ENCODE results near the gene TTLL8. TPM values are rescaled to one million over a fixed set of nuclear protein-coding genes. Genes with fewer than 3 reads are reported as not detected.

The TTLL8 gene
- total and polyA plus RNA-seq, 2 of the 8 experiments (the other 6 are each of a cell fraction or from before 2014, with no cell fraction given), result not detected

DNA sequence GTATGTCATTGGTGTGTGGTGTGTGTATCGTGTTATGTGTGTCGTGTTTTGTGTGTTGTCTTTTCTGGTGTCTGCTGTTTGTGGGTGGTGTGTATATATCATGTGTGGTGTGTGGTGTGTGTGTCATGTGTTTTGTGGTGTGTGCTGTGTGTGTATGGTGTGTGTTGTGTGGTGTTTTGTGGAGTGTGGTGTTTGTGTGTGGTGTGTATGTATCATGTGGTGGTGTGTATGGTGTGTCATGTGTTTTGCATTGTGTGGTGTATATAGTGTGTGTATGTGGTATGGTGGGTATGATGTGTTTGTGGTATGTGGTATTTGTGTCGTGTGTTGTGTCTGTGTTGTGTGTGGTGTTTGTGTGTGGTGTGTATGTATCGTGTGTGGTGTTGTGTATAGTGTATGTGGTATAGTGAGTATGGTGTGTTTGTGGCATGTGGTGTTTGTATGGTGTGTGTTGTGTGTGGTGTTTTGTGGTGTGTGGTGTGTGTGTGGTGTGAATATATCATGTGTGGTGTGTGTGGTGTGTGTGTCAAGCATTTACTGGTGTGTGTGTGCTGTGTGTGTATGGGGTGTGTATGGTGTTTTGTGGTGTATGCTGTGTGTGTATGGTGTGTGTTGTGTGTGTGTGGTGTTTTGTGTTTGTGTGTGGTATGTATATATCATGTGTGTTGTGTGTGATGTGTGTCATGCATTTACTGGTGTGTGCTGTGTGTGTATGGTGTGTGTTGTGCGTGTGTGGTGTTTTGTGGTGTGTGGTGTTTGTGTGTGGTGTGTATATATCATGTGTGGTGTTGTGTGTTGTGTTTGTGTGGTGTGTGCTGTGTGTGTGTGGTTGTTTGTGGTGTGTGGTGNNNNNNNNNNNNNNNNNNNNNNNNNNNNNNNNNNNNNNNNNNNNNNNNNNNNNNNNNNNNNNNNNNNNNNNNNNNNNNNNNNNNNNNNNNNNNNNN, 84.8 kb downstream of the TTLL8 start:
- no peak overlapping the region for H3K4me2 ChIP-seq (ENCODE audit: insufficient read depth in 1 of 2, low read depth in 2 of 2, low read length in 2 of 2)
- H4K8ac ChIP-seq (ENCODE audit: extremely low read depth, insufficient read depth, low read length), result 0 out of 2 replicates have a peak overlapping the region, but pooled peaks have one; percentile 28
- H4K91ac ChIP-seq (replicated peaks; ENCODE audit: insufficient read length, low read length), result no peak overlapping the region
- H3K4ac ChIP-seq (replicated peaks; ENCODE audit: insufficient read length, low read depth, low read length), result peak overlapping the region; percentile 53
- H4K20me1 ChIP-seq (replicated peaks in 1 of 2; ENCODE audit: control insufficient read depth in 1 of 2, insufficient read depth in 2 of 2, low read length in 2 of 2), result peaks cover 0 to 15% of the 10 kb centered on the region in 2 experiments
- H2AK5ac ChIP-seq (ENCODE audit: low read depth, low read length), result peak overlapping the region; percentile 47
- H3K27ac ChIP-seq (ENCODE audit: low read depth, low read length), result no peak overlapping the region
- no peaks in the 10 kb centered on the region for H3K9me3 ChIP-seq (ENCODE audit: insufficient read depth in 2 of 2, low read depth in 1 of 2, low read length in 1 of 2)
- peak overlapping the region; percentile 29; the same call in 1 of the 2 replicates for H2BK12ac ChIP-seq (ENCODE audit: low read depth, low read length)
- no peak overlapping the region for H2BK20ac ChIP-seq (ENCODE audit: low read length)
- H2BK120ac ChIP-seq (replicated peaks; ENCODE audit: low read depth, low read length), result peak overlapping the region; percentile 43
- no peaks in the 10 kb centered on the region; a peak in 1 of 8 replicates for H3K36me3 ChIP-seq (ENCODE audit: control insufficient read depth in 2 of 4, insufficient read depth in 4 of 4, low read length in 3 of 4)
- H3K23ac ChIP-seq (ENCODE audit: insufficient read length), result peak overlapping the region; percentile 99
- H3K79me2 ChIP-seq (ENCODE audit: control insufficient read depth in 1 of 2, insufficient read depth in 2 of 2, low read length in 2 of 2), result no peaks in the 10 kb centered on the region
- H3K18ac ChIP-seq (ENCODE audit: extremely low read depth, low read length), result no peak overlapping the region
- H3K23me2 ChIP-seq (ENCODE audit: low read depth, low read length), result peaks cover 24% of the 10 kb centered on the region
- H3K27me3 ChIP-seq (replicated peaks in 1 of 4; ENCODE audit: control insufficient read depth in 3 of 4, extremely low read depth in 1 of 4, insufficient read depth in 3 of 4, low read length in 3 of 4), result peaks cover 6 to 33% (median 24%) of the 10 kb centered on the region in 4 experiments
- H3K4me3 ChIP-seq (ENCODE audit: extremely low read depth in 1 of 4, insufficient read depth in 2 of 4, low read depth in 3 of 4, low read length in 4 of 4), result no peak overlapping the region
- ChIA-PET CTCF (ENCODE audit: partially characterized antibody) (no interaction called here), POLR2A (ENCODE audit: partially characterized antibody) (no interaction called here)
- H2BK15ac ChIP-seq (ENCODE audit: low read length), result peak overlapping the region; percentile 37
- H3K9ac ChIP-seq (replicated peaks in 1 of 4; ENCODE audit: extremely low read depth in 1 of 4, low read depth in 3 of 4, low read length in 3 of 4), result peak overlapping the region in 1 of 4 experiments; percentile 54; a peak in 1 of 7 replicates
- H3K56ac ChIP-seq (replicated peaks; ENCODE audit: insufficient read length, low read depth, low read length), result peak overlapping the region; percentile 100
- H2BK5ac ChIP-seq (ENCODE audit: low read depth, low read length), result no peak overlapping the region
- FAIRE-seq (no peak), DNase-seq (ENCODE audit: low read depth in 1 of 2, low spot score in 2 of 2) (no peak)
- H4K5ac ChIP-seq (ENCODE audit: insufficient read length, low read depth, low read length), result no peak overlapping the region
- no peak overlapping the region for H2AFZ ChIP-seq (ENCODE audit: low read length)
- 81 to 100% methylated on average over 2 to 5 of the region's 5 CpGs for WGBS, 2 experiments (ENCODE audit: extremely low coverage in 1 of 2, insufficient coverage in 1 of 2, insufficient read length in 1 of 2, insufficient replicate concordance in 2 of 2, low coverage in 1 of 2, low lambda C conversion rate in 2 of 2, missing lambda C conversion rate in 1 of 2)
- peaks cover 6% of the 10 kb centered on the region for H3K79me1 ChIP-seq (ENCODE audit: low read depth, low read length)
- peaks cover 0 to 12% (median 6%) of the 10 kb centered on the region in 4 experiments; a peak in 4 of 7 replicates for H3K4me1 ChIP-seq (replicated peaks in 1 of 4; ENCODE audit: control insufficient read depth in 3 of 4, insufficient read depth in 4 of 4, low read length in 3 of 4)
- no peak overlapping the region for H3K14ac ChIP-seq (ENCODE audit: insufficient read length)
- TF ChIP-seq CHD2 (IDR thresholded peaks at IDR 0.05; ENCODE audit: low read length) (no peak), NANOG (IDR thresholded peaks at IDR 0.05; ENCODE audit: insufficient read depth, low read depth, low read length, poor library complexity, severe bottlenecking) (no peak), RFX5 (IDR thresholded peaks at IDR 0.05; ENCODE audit: borderline replicate concordance, low read depth, low read length) (no peak), BACH1 (IDR thresholded peaks at IDR 0.05; ENCODE audit: low read length) (no peak), RNF2 (IDR thresholded peaks at IDR 0.05; ENCODE audit: borderline replicate concordance, low read depth, low read length, missing control alignments, poor library complexity, severe bottlenecking) (no peak), GTF2F1 (IDR thresholded peaks at IDR 0.05; ENCODE audit: borderline replicate concordance, low read depth, low read length) (no peak), SP1 (IDR thresholded peaks at IDR 0.05; ENCODE audit: low read depth, low read length) (no peak)
- TF ChIP-seq, protein P1, sequence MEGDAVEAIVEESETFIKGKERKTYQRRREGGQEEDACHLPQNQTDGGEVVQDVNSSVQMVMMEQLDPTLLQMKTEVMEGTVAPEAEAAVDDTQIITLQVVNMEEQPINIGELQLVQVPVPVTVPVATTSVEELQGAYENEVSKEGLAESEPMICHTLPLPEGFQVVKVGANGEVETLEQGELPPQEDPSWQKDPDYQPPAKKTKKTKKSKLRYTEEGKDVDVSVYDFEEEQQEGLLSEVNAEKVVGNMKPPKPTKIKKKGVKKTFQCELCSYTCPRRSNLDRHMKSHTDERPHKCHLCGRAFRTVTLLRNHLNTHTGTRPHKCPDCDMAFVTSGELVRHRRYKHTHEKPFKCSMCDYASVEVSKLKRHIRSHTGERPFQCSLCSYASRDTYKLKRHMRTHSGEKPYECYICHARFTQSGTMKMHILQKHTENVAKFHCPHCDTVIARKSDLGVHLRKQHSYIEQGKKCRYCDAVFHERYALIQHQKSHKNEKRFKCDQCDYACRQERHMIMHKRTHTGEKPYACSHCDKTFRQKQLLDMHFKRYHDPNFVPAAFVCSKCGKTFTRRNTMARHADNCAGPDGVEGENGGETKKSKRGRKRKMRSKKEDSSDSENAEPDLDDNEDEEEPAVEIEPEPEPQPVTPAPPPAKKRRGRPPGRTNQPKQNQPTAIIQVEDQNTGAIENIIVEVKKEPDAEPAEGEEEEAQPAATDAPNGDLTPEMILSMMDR (IDR thresholded peaks at IDR 0.05; ENCODE audit: control extremely low read depth in 1 of 3, insufficient read depth in 1 of 3, low read depth in 1 of 3, low read length in 3 of 3), result no peak

All from H1 (cell line).